EL (cell line): ENCODE measurements around the gene SYNPO.
A peak's percentile ranks its signal among the peaks of the same experiment; 100 is the strongest.

Source experiments
- DNase-seq: peaks from one replicate; pipeline ENCODE4 v3.0.0-alpha.2; 2016

Gene SYNPO, protein sequence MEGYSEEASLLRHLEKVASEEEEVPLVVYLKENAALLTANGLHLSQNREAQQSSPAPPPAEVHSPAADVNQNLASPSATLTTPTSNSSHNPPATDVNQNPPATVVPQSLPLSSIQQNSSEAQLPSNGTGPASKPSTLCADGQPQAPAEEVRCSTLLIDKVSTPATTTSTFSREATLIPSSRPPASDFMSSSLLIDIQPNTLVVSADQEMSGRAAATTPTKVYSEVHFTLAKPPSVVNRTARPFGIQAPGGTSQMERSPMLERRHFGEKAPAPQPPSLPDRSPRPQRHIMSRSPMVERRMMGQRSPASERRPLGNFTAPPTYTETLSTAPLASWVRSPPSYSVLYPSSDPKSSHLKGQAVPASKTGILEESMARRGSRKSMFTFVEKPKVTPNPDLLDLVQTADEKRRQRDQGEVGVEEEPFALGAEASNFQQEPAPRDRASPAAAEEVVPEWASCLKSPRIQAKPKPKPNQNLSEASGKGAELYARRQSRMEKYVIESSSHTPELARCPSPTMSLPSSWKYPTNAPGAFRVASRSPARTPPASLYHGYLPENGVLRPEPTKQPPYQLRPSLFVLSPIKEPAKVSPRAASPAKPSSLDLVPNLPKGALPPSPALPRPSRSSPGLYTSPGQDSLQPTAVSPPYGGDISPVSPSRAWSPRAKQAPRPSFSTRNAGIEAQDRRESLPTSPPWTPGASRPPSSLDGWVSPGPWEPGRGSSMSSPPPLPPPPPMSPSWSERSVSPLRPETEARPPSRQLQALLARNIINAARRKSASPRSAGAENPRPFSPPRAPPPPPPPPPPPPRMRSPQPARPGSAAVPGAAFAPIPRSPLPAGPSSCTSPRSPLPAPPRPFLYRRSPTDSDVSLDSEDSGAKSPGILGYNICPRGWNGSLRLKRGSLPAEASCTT

DNA sequence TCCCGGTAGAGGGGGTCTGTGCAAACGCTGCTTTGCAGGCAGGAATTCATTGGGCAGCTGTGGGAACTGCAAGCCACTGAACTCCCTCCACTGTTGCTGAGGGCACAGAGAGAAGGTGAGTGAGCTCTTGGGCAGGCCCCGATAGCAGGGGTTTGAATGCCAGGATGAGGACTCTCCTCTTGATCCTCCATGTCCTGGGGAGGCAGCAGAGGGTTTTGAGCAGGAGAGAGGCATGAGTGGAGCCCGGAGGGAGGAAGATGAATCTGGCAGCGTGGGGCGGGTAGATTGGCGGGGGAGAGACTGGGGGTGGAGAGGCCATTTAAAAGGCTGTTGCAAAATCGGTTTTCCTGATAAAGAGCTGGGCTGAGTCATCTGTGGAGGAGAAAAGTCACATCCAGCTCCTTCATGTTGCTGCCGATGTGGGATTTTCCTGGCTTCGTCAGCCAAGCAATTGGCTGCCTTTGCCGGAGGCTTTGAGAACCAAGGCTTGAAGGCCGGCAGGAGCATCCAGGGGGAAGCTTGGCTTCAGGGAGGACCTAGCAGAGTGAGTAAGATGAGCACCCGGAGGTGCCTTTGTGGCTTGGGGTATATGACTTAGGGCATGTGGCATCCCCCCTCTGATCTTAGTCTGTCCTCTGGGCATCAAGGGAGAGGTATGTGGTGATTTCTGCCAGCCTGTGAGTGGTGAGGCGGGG, at the start of gene SYNPO:
Gene SYNPO, plus strand, starts transcription at position 350 of the 695 bp plus-strand sequence. CDS start 7,616 bp downstream, outside the sequence.
- peak; percentile 98 for DNase-seq

DNA sequence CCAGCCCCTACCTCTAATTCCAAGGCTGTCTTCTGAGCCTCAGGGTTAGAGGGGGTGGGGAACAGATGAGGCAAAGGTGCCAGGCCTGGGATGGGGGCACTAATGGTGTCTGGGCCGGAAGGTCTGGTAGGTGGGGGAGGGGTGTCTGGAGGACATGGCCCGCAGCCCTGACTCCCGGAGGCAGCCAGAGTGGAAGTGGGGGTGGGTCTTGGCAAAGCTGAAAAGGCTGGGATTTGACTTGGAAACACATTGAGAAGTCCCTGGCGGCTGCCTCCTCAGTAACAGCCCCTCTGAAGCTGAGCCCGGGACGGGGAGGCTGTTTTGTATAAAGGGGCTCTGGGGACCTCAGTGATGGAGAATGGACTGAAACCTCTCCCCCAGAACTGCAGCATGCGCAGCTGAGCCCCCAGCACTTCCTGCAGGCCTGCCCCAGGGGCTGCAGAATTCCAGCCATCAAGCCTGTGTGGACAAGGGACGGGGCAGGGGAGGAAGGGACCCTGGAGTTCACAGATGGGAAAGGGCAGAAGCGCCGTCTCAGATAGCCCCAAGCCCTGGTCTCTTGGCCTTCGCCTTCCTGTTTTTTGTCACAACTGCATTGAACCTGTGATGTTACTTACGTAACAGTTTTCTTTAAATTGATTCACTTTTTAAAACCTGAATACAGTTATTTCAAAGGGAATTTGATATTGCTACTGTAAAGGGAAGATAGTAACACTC, 49.3 kb upstream of the SYNPO start:
- DNase-seq: no peak

DNA sequence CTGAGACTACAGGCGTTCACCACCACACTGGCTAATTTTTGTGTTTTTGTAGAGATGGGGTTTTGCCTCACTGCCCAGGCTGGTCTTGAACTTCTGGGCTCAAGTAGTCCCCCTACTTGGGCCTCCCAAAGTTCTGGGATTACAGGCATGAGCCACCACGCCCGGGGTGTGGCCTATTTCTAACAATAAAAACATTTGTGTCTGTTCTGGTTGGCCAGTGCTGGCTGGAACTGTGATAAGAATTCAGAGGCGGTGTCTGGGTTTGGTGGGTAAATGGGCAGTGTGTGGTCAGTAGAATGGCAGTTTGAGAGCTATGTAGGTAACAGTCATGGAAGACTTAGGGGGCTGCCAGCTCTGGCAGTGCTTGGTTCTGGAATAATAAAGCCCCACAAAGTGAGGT, 46.9 kb upstream of the SYNPO start:
- DNase-seq: no peak

DNA sequence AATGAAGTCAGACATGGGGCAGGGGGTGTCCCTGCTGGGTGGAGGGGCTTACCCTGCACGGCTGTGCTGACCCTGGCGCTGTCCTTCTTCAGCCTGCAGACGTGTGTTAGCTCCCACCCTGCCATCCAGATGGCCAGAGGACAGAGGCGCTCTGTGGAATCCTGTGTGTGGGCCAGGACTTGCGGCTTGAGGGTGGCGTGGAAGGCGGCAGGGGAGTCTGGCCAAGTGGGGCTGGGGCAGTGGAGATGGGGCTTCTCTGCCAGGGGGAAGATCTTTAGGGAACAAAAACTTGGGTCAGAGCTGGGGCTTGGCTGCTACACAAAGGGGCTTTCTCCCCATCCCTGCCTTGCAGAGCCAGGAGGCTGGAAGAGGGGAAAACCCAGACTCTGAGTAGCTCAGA, 46.5 kb upstream of the SYNPO start:
- DNase-seq: no peak

DNA sequence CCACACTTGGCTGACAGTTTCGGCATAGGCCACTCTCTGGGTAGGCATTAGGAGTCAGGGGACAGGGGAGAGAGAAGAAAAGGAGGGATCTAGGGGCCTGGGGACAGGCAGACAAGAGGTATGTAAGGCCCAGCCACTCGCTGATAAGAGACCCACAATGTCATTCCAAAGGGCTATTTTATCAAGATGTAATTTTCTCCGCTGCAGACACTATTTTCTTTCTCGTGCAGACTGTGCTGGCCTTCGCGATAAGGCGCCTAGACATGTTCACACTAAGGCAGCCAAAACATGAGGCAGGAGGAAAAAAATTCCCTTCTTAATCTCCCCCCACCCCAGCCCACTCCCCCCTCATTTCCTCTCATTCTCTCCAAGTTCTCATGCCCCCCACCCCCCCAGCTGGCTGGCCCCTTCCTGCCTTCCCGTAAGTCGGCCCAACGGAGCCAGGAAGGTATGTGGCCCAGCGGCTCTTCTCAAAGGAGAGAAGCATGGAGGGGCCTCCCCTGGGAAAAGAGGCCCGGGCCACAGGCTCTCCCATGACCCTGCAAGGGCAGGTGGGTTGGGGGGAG, 44.9 kb upstream of the SYNPO start:
- no peak for DNase-seq

DNA sequence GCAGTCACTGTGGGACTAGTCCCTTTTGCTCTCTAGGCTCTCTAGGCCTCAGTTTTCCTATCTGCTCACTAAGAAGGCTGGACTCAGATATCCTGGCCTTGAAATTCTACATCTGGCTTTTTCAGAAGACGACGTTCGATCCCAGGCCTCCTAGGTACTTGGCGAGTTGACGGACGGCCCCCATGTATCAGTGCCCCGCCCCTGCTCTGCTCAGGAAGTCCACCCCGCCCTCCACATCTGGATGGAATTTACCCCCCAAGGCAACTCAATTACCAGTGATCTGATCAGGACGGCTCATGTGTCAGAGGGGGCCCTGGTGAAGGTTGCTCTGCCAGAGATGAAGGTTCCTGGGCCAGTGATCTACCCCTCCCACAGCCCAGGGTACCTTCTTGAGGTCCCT, 44.1 kb upstream of the SYNPO start:
- no peak for DNase-seq

DNA sequence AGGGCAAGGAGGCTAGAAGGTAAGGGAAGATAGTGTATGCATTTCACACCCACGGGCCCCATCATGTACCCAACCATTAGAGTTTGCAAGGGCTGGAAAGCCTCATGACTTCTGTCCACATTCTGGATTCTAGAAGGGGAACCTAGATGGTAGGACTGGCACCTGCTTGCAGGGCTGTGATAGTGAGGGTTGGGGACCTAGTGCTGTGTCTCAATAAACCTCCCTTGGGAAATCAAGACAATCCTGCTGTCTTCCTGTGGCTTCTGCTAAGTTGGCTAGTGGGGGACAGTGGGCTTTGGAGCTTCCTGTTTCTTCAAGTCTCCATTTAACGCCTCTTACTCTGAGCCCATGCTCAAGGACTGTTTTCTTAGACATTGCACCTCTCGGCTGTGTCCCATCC, 43.6 kb upstream of the SYNPO start:
- no peak for DNase-seq

DNA sequence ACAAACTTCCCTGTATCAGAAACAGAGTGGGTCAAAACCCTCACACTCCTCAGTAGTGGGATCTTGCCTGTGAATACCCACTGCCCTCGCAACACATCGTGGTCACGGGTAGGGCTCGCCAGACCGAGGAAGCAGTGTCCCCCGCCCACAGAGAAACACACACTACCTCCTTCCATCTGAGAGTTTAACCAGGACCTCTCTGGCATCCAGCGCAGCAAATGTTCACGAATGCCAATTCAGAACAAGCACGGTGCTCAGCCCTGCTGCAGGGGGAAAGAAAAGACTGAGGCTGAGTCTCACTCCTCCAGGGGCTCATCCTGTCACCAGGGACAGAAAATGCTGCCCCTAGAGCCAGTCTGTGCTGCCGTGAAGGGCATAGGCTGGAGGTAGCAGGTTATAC, 42.5 kb upstream of the SYNPO start:
- no peak for DNase-seq

DNA sequence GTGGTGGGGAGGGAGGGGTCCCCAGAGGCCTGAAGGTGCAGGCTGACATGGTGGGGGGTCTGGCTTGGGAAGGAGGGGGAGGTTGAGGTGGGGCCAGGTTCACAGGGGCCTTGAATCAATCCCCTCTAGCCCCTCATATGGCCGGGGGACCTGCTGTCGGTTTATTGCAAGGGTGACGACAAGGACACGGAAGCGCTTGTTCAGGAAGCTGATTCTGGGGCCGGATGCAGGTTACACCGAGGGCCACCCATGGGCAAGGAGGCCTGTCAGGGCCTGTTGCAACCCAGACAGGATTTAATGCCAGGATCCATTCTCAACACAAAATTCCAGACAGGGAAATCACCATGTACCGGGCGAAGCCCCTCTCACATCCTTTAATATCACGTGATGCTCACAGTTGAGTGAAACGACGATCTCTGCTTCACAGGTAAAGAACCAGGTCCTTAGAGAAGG, 41.6 kb upstream of the SYNPO start:
- no peak for DNase-seq

DNA sequence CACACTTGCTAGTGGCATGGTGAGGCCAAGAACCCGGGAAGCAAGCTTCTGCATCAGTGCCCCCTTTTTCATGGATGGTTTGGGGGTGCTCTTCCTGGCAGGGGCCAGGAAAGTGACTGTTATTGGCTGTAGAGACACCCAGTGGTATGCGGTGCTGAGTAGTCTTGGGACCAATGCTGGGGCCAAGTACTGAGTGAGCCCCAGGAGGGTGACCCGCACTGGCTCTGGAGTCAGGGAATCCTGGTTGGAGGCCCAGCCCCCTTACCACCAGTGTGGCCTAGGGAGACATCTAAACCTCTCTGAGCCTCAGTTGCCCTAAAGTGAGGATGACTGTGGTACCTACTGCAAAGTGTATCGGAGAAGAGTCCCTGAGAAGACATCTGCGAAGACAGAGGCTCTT, 41.2 kb upstream of the SYNPO start:
- no peak for DNase-seq

DNA sequence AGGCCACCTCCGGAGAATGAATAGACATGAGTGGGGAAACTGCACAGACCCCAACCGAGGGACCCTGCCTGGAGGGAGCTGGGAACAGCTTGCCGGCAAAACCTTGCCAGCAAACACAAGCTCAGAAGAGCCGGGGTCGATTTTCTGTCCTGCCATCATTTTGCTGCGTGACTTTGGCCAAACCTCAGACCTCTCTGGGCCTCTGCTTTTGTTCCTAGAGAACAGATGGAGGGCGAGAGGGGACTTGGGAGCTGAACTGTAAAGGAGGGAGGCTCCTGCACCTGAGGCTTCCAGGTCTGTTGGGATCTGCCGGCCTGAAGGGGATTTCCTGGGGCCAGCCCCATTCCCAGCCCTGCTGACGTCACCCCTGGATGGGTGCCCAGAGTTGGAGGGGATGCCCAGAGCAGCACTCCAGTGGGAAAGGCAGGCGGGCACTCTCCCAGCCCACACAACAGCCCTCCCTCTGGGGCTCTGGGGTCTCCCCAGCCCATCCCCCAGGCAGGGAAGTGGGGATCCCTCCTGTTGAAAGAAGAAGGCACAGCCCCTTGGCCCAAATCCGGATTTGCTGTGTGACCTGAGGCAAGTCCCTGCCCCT, 40.4 kb upstream of the SYNPO start:
- peak; percentile 83 for DNase-seq

DNA sequence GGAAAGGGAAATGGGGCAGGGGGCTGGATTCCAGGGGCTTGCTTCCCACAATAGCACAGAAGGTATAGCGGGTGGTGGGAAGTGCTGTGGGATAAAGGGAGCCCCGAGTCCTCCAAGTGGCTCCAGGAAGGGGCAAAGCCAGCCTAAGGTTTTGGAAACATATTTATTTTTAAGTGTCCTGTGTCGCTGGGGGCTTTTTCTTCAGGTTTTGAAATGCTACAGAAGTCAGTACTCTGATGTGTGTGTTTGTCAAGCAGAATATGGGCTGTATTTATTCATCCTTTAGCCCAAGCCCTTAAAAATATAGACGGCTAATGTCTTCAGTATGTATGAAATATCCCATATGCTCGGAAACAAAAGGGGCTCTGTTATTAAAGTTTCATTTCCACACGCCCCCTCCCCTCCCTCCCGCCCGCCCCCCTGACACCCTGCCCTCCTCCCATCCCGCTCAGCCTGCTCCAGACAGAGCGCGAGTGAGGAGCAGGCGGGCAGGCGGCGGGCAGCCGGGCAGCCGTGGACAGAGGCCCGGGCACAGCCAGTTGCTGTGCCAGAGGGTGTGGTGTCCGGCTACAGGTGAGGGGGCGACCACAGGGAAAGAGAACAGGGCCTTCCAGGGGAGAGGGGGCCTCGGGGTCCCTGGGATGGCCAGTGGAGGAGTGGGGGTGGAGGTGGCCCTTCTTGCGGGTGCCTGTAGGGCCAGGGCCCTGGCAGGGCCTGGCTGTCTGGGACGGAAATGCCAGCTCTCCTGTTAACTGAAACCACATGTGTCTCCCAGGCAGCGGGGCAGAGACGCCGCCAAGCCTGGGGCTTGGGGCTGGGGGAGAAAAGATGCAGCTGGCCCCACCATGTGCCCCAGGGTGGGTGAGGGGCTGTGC, 39.6 kb upstream of the SYNPO start:
- DNase-seq: no peak

DNA sequence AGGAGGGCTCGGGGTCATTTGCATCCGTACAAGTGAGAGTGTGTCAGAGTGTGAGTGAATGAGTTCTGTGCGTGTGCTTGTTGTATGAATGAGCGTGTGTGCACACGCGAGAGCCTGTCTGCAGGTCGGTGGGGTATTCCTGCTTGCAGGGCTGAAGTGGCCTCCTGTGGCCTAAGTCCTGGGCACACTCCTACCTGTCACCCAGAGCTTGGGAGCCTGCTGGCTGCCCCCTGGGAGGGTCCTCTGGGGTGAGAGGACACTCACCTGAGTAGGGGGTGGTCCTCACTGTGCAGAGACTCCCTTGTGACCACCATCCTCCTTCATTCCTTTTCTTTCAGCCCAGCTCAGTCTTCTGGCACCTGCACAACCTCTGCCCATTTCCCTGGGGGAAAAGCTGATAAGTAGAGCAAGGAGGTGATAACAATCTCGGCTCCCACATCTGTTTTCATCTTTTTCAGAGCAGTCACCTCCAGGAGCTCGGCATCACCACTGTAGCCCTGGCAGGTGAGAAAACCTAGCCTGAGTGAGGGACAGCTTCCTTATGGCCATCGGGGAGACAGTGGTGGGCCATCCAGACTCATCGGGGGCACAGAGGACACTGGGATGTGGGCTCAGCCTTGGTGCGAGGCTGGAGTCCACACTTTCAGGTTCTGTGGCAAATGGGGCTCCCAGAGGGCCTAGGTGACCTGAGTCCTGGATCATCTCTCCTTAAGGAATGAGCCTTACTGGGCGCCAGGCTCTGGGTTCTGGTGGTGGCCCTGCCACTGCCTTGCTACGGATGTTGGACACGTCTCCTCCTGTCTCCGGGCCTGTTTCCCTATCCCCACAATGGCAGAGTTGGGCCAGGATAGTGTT, 38.7 kb upstream of the SYNPO start:
- no peak for DNase-seq

DNA sequence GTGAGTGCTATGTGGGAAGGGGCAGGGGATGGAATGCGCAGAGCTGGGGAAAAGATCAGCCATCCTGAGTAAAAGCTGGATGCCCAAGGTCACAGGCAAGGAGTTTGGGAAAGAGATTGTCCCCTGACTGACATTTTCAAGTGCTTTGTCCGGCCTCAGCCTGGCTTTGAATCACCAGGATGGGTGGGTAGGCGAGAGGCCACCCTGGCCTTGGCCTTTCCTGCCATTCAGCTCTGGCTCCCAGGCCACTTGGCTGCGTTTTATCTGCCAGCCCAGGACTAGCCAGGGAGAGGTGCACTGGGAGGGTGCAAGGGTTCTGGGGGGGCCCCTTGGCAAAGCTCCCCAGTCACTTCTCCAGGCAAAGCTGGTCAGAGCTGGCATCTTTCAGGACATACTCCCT, 37.4 kb upstream of the SYNPO start:
- no peak for DNase-seq

DNA sequence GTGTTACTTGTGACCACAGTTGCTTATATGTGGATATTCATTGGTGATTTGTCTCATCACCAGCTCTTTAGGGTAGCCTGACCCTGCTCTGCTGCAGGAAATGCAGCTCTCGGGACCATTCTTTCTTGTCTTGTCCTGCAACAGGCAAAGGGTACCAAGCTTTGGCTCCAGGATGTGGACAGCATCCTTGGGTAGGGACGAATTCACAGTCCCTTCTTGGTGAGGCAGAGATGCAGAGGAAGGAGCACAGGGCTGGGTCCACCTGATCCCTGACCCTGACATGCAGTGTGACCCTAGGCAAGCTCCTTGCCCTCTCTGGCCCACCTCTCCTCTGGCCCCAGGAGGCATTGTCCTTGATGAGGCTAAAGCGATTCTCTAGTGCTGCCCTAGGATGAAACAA, 37.0 kb upstream of the SYNPO start:
- DNase-seq: no peak

DNA sequence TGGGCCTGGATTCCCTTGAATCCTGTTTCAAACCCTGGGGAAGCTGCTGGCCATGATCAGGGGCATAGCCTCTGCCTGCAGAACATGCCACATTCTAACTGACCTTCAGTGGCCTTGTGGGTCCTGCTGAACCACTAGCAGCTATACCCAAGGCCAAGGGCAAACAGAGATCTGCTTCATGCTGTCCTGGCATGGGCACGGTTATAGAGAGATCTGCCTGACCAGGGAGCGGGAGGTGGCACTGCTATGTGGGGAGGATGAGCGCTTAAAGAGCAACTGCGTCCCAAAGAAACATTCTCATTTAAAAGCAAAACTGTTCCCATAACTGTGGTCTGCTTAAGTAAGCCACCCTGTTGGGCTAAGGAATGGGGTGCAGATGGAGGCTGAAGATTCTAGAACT, 36.5 kb upstream of the SYNPO start:
- DNase-seq: no peak

DNA sequence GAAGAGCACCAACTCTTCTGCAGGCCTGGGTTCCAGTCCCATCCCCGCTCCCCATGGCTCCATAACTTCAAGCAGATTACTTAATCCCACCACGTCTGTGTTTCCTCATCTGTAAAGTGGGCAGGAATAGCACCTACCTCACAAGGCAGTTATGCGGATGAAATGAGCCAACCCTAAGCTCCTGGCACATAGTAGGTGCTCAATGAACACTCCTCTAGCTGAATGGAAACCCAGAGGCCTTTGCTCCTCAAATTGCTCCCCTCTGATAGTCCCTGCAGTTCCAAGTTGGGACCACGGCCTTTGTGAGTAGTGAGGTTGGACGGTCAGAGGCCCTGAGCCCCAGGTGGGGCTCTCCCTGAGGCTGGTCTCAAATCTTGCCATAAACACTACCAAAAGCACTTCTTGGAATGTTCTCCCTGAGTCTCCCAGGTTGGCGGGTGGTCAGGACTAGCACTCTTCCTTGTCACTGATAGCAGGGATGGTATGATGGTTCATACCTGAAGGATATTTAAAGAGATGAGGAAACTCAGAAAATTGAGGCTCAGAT, 35.5 kb upstream of the SYNPO start:
- DNase-seq: no peak

DNA sequence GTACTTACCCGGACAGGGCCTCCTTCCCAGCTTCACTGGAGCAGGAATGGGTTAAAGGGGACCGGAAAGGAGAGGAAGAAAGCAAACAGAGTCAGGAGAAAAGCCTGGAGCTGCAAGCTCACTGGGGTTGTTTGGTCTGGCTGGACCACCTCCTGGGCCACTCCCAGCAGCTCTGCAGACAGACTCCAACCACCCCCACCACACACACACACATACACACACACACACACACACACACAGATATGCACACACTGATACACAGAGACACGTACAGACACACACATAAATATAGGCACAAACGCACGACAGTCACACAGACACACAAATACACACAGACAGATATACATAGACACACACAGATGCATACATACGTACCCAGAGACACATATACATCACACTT, 34.9 kb upstream of the SYNPO start:
- no peak for DNase-seq

DNA sequence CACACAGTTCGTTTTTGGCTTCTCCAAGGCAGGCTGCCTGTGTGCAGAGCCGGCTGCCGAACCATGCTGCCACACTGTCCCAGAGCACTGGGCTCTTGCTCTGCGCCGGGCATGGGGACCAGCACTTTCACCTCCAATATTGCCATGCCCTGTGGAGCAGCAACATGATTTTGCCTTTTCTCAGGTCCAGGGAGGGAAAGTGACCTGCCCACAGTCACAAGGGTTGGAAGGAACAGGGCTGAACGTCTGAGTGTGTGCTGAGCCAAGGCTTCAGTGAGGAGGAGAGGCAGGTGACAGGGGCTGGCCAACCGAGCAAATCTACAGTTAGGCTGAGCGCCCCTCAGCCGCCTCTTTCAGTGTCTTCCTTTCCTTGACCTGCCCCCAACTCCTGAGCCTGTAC, 34.0 kb upstream of the SYNPO start:
- no peak for DNase-seq

DNA sequence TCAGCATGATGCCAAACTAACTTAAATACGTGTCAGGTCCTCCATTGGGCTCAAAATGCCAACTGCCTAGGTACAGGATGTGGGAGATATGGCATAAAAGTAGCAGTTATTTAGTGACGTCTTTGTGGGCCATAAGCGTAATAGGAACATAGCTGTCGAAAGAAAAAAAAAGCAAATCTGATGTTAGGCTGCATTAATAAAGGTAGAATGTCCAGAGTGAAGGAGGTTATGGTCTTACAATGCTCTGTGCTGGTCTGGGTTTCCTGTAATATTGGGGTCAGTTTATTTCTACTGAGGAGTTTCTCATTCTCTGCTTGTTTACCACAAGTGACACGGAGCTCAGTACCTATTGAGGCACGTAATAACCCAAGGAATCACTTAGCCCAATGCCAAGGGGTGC, 33.4 kb upstream of the SYNPO start:
- DNase-seq: no peak
